WTC11 (cell line): Measurements from ENCODE around the gene RIPOR2. TPM values are rescaled to one million over a fixed set of nuclear protein-coding genes. Genes with fewer than 3 reads are reported as not detected.

ENCODE experiments used
- ATAC-seq: fragments of 200-7000 bp; cut with Tn5 transposase; 2 replicates; pipeline ENCODE4 v1.10.0; 2021; ENCODE audit warnings: mild to moderate bottlenecking, moderate library complexity
- CTCF ChIA-PET: fragments of 300-600 bp; sonication (Branson Sonifier 250); formaldehyde crosslinking; loops from one replicate; lab custom pipeline; 2021; ENCODE audit warnings: antibody characterized with exemption; lab: Charles Lee
- POLR2A ChIA-PET: fragments of 350-600 bp; sonication (Branson Sonifier 250); formaldehyde crosslinking; loops from one replicate; lab custom pipeline; 2021; ENCODE audit warnings: antibody characterized with exemption; lab: Charles Lee
- DNase-seq: peaks from one replicate; pipeline ENCODE4 v3.0.0; 2021; ENCODE audit warnings: low spot score
- H3K27ac Mint-ChIP-seq: 2 replicates; pipeline ENCODE4 v1.8.0; 2021; ENCODE audit warnings: mixed read lengths
- H3K27me3 Mint-ChIP-seq: 2 replicates; pipeline ENCODE4 v1.8.0; 2021; ENCODE audit warnings: low read depth, mild to moderate bottlenecking, moderate library complexity, mixed read lengths
- H3K36me3 Mint-ChIP-seq: 2 replicates; pipeline ENCODE4 v1.8.0; 2021; ENCODE audit warnings: mixed read lengths
- H3K4me1 Mint-ChIP-seq: 2 replicates; pipeline ENCODE4 v1.8.0; 2022; ENCODE audit warnings: mixed read lengths
- H3K4me3 Mint-ChIP-seq: 2 replicates; pipeline ENCODE4 v1.8.0; 2021; ENCODE audit warnings: mild to moderate bottlenecking, moderate library complexity, mixed read lengths
- H3K9me3 Mint-ChIP-seq: 2 replicates; pipeline ENCODE4 v1.8.0; 2021; ENCODE audit warnings: mixed read lengths
- ATF2 ChIP-seq: sonication (generic); formaldehyde crosslinking; IDR thresholded peaks from 2 replicates; pipeline ENCODE4 v1.8.1; 2022; ENCODE audit warnings: low read depth, missing genetic modification reagents, borderline replicate concordance
- ELF4 ChIP-seq: sonication (generic); formaldehyde crosslinking; IDR thresholded peaks from 2 replicates; pipeline ENCODE4 v1.8.1; 2022; ENCODE audit warnings: low read depth, mild to moderate bottlenecking, moderate library complexity, missing genetic modification reagents
- HMGXB4 ChIP-seq: sonication (generic); formaldehyde crosslinking; IDR thresholded peaks from 2 replicates; pipeline ENCODE4 v1.8.1; 2023; ENCODE audit warnings: mild to moderate bottlenecking, moderate library complexity, missing genetic modification reagents
- KAT7 ChIP-seq: sonication (generic); formaldehyde crosslinking; IDR thresholded peaks from 2 replicates; pipeline ENCODE4 v1.8.1; 2023; ENCODE audit warnings: missing genetic modification reagents, mild to moderate bottlenecking, borderline replicate concordance
- MAX ChIP-seq: sonication (generic); formaldehyde crosslinking; IDR thresholded peaks from 2 replicates; pipeline ENCODE4 v1.8.0; 2022; ENCODE audit warnings: mild to moderate bottlenecking, missing genetic modification reagents
- NFE2L1 ChIP-seq: sonication (generic); formaldehyde crosslinking; IDR thresholded peaks from 2 replicates; pipeline ENCODE4 v1.8.1; 2023; ENCODE audit warnings: missing genetic modification reagents
- NR1H2 ChIP-seq: sonication (generic); formaldehyde crosslinking; IDR thresholded peaks from 2 replicates; pipeline ENCODE4 v1.9.0; 2021; ENCODE audit warnings: mild to moderate bottlenecking, moderate library complexity, missing genetic modification reagents
- NR2C2 ChIP-seq: sonication (generic); formaldehyde crosslinking; IDR thresholded peaks from 2 replicates; pipeline ENCODE4 v1.8.0; 2022; ENCODE audit warnings: mild to moderate bottlenecking, missing genetic modification reagents
- RORB ChIP-seq: fragments of 250-450 bp; sonication (Bioruptor Pico); IDR thresholded peaks from 2 replicates; pipeline ENCODE4 v1.9.0; 2021; ENCODE audit warnings: mild to moderate bottlenecking
- ZNF219 ChIP-seq: sonication (generic); formaldehyde crosslinking; IDR thresholded peaks from 2 replicates; pipeline ENCODE4 v1.8.0; 2023; ENCODE audit warnings: missing genetic modification reagents, mild to moderate bottlenecking, borderline replicate concordance
- ZNF317 ChIP-seq: sonication (generic); formaldehyde crosslinking; IDR thresholded peaks from 2 replicates; pipeline ENCODE4 v1.8.1; 2023; ENCODE audit warnings: low read depth, mild to moderate bottlenecking, moderate library complexity, missing genetic modification reagents, borderline replicate concordance
- ZSCAN18 ChIP-seq: fragments of 250-450 bp; sonication (Bioruptor Pico); IDR thresholded peaks from 2 replicates; pipeline ENCODE4 v2.1.2; 2022; ENCODE audit warnings: mild to moderate bottlenecking, moderate library complexity
- total RNA-seq: library from RNA; stranded (reverse); gene quantifications from 3 replicates; pipeline ENCODE4 v1.2.3, GENCODE V29; 2021
- TF ChIP-seq, protein P1 (sequence below): sonication (generic); formaldehyde crosslinking; IDR thresholded peaks from 2 replicates; pipeline ENCODE4 v1.8.0; 2023; ENCODE audit warnings: missing genetic modification reagents, mild to moderate bottlenecking, borderline replicate concordance
- TF ChIP-seq, protein P2 (sequence below): fragments of 250-450 bp; sonication (Bioruptor Pico); IDR thresholded peaks from 2 replicates; pipeline ENCODE4 v1.9.0; 2021; ENCODE audit warnings: mild to moderate bottlenecking, borderline replicate concordance
- TF ChIP-seq, protein P3 (sequence below): sonication (generic); formaldehyde crosslinking; IDR thresholded peaks from 2 replicates; pipeline ENCODE4 v1.8.0; 2023; ENCODE audit warnings: missing genetic modification reagents
- TF ChIP-seq, protein P4 (sequence below): sonication (generic); formaldehyde crosslinking; IDR thresholded peaks from 2 replicates; pipeline ENCODE4 v1.8.0; 2022; ENCODE audit warnings: mild to moderate bottlenecking, missing genetic modification reagents

RIPOR2 gene
- total RNA-seq, 1 experiment from 2014 or later, result 13.5 TPM

GRCh38 chr6:24919056-24919892, 16.5 kb downstream of the RIPOR2 start:
- DNase-seq (peak; percentile 18), ATAC-seq (peak; percentile 32)
- Mint-ChIP-seq H3K4me1 (peaks cover 50% of the 10 kb centered on the region), H3K27ac (peak overlapping the region; percentile 80), H3K9me3 (no peaks in the 10 kb centered on the region), H3K36me3 (no peaks in the 10 kb centered on the region), H3K27me3 (no peaks in the 10 kb centered on the region), H3K4me3 (no peak overlapping the region)
- TF ChIP-seq NR1H2, result no peak
- no peak for TF ChIP-seq ATF2
- TF ChIP-seq MAX (CRISPR knock-in tag), result no peak
- TF ChIP-seq HMGXB4 (CRISPR knock-in tag), result no peak
- TF ChIP-seq ZNF219 (CRISPR knock-in tag), result no peak
- no peak for TF ChIP-seq ZSCAN18 (CRISPR knock-in tag)
- TF ChIP-seq, protein P1, sequence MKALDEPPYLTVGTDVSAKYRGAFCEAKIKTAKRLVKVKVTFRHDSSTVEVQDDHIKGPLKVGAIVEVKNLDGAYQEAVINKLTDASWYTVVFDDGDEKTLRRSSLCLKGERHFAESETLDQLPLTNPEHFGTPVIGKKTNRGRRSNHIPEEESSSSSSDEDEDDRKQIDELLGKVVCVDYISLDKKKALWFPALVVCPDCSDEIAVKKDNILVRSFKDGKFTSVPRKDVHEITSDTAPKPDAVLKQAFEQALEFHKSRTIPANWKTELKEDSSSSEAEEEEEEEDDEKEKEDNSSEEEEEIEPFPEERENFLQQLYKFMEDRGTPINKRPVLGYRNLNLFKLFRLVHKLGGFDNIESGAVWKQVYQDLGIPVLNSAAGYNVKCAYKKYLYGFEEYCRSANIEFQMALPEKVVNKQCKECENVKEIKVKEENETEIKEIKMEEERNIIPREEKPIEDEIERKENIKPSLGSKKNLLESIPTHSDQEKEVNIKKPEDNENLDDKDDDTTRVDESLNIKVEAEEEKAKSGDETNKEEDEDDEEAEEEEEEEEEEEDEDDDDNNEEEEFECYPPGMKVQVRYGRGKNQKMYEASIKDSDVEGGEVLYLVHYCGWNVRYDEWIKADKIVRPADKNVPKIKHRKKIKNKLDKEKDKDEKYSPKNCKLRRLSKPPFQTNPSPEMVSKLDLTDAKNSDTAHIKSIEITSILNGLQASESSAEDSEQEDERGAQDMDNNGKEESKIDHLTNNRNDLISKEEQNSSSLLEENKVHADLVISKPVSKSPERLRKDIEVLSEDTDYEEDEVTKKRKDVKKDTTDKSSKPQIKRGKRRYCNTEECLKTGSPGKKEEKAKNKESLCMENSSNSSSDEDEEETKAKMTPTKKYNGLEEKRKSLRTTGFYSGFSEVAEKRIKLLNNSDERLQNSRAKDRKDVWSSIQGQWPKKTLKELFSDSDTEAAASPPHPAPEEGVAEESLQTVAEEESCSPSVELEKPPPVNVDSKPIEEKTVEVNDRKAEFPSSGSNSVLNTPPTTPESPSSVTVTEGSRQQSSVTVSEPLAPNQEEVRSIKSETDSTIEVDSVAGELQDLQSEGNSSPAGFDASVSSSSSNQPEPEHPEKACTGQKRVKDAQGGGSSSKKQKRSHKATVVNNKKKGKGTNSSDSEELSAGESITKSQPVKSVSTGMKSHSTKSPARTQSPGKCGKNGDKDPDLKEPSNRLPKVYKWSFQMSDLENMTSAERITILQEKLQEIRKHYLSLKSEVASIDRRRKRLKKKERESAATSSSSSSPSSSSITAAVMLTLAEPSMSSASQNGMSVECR, result no peak
- TF ChIP-seq, protein P2, sequence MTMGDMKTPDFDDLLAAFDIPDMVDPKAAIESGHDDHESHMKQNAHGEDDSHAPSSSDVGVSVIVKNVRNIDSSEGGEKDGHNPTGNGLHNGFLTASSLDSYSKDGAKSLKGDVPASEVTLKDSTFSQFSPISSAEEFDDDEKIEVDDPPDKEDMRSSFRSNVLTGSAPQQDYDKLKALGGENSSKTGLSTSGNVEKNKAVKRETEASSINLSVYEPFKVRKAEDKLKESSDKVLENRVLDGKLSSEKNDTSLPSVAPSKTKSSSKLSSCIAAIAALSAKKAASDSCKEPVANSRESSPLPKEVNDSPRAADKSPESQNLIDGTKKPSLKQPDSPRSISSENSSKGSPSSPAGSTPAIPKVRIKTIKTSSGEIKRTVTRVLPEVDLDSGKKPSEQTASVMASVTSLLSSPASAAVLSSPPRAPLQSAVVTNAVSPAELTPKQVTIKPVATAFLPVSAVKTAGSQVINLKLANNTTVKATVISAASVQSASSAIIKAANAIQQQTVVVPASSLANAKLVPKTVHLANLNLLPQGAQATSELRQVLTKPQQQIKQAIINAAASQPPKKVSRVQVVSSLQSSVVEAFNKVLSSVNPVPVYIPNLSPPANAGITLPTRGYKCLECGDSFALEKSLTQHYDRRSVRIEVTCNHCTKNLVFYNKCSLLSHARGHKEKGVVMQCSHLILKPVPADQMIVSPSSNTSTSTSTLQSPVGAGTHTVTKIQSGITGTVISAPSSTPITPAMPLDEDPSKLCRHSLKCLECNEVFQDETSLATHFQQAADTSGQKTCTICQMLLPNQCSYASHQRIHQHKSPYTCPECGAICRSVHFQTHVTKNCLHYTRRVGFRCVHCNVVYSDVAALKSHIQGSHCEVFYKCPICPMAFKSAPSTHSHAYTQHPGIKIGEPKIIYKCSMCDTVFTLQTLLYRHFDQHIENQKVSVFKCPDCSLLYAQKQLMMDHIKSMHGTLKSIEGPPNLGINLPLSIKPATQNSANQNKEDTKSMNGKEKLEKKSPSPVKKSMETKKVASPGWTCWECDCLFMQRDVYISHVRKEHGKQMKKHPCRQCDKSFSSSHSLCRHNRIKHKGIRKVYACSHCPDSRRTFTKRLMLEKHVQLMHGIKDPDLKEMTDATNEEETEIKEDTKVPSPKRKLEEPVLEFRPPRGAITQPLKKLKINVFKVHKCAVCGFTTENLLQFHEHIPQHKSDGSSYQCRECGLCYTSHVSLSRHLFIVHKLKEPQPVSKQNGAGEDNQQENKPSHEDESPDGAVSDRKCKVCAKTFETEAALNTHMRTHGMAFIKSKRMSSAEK, result no peak
- TF ChIP-seq, protein P3, sequence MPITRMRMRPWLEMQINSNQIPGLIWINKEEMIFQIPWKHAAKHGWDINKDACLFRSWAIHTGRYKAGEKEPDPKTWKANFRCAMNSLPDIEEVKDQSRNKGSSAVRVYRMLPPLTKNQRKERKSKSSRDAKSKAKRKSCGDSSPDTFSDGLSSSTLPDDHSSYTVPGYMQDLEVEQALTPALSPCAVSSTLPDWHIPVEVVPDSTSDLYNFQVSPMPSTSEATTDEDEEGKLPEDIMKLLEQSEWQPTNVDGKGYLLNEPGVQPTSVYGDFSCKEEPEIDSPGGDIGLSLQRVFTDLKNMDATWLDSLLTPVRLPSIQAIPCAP (CRISPR knock-in tag), result no peak
- TF ChIP-seq, protein P4, sequence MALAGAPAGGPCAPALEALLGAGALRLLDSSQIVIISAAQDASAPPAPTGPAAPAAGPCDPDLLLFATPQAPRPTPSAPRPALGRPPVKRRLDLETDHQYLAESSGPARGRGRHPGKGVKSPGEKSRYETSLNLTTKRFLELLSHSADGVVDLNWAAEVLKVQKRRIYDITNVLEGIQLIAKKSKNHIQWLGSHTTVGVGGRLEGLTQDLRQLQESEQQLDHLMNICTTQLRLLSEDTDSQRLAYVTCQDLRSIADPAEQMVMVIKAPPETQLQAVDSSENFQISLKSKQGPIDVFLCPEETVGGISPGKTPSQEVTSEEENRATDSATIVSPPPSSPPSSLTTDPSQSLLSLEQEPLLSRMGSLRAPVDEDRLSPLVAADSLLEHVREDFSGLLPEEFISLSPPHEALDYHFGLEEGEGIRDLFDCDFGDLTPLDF, result no peak
- no peak for TF ChIP-seq ZNF317
- TF ChIP-seq NFE2L1 (CRISPR knock-in tag), result no peak
- TF ChIP-seq KAT7, result no peak
- TF ChIP-seq NR2C2 (CRISPR knock-in tag), result no peak
- TF ChIP-seq ELF4 (CRISPR knock-in tag), result no peak
- TF ChIP-seq RORB (CRISPR knock-in tag), result no peak
- CTCF ChIA-PET, result interaction anchor here (1.0 to 4.2 kb wide), 9 partner anchors 9 to 99 kb away, joined by 3 to 43 read pairs (median 12); partner anchors contain the start of gene RIPOR2
- POLR2A ChIA-PET, result interaction anchor here (0.6 to 1.4 kb wide), 2 partner anchors 9 to 17 kb away, joined by 3 read pairs; no protein-coding TSS in a partner anchor
